Stimulated activated CD8-positive, alpha-beta memory T cell treated with anti-CD3 and anti-CD28 coated beads, Interleukin-12 subunit alpha, Interleukin-12 subunit beta, amount 100 ng/mL, for 24 hours (primary cell): Measurements from ENCODE around the gene SEPTIN5.

Source experiments
- DNase-seq: peaks from one replicate; pipeline ENCODE4 v3.0.0-alpha.2; 2020; ENCODE audit errors: extremely low read depth

Gene SEPTIN5

DNA sequence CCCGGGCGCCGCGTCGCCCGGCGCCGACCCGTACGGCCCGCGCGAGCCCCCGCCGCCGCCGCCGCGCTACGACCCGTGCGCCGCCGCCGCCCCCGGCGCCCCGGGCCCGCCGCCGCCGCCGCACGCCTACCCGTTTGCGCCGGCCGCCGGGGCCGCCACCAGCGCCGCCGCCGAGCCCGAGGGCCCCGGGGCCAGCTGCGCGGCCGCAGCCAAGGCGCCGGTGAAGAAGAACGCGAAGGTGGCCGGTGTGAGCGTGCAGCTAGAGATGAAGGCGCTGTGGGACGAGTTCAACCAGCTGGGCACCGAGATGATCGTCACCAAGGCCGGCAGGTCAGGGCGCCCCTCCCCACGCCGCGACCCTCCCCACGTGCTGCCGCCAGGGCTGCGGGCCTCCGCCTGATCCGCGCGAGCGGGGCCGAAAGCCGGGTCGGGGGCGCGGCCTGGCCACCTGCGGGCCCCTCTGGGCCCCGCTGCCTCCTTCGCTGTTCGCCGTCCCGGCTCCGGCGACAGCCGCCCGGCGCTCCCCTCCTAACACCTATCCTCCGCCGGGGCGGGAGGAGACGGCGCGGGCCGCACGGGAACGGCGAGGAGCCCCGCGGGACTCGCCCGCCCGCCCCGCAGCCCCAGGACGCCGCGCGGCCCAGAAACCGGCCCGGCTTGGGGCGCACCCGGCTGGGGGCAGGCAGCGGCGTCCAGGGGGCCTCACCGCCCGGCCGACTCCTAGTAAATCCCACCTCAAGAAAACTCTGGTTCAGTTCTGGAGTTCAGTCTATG is 46.8 kb downstream of the SEPTIN5 start:
- DNase-seq = no peak

DNA sequence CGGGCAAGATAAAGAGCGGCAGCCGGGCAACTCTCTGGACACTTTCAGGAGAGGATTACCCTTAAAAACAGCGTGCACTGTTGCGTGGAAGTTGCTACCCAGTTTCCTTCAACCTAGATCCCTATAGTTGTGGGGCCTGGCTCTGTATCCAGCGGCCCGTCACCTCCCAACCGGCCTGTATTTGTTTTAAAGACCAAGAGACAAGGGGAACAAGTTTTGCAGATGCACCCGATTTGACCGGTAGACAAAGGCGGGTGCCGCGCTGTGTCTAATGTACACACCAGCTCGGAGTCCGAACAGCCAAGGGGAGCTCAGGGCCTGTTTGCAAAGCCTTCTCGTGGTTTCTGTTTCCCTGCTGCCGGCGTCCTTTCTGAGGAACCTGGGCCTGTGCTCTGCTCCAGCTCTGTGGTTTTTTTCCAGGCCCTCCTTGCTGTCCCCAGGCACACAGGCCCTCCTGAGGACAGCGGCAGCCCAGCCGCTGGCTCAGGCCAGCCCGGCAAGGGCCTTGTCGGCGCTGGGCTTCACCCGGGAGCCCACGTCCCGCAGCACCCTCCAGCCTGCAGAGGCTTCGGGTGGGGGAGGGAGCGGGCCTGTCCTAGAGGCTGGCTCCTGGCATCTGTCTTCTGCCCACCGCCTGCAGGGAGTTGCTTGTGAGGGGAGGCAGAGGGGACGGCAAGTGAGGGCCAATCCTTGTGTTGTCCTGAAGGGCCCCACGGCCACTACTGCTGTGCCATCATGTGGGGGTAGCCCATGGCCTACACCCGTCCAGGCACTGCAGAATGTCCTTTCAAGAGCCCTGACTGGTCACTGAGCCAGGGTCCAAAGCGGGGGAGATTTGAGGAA is 47.6 kb downstream of the SEPTIN5 start:
- no peak for DNase-seq

DNA sequence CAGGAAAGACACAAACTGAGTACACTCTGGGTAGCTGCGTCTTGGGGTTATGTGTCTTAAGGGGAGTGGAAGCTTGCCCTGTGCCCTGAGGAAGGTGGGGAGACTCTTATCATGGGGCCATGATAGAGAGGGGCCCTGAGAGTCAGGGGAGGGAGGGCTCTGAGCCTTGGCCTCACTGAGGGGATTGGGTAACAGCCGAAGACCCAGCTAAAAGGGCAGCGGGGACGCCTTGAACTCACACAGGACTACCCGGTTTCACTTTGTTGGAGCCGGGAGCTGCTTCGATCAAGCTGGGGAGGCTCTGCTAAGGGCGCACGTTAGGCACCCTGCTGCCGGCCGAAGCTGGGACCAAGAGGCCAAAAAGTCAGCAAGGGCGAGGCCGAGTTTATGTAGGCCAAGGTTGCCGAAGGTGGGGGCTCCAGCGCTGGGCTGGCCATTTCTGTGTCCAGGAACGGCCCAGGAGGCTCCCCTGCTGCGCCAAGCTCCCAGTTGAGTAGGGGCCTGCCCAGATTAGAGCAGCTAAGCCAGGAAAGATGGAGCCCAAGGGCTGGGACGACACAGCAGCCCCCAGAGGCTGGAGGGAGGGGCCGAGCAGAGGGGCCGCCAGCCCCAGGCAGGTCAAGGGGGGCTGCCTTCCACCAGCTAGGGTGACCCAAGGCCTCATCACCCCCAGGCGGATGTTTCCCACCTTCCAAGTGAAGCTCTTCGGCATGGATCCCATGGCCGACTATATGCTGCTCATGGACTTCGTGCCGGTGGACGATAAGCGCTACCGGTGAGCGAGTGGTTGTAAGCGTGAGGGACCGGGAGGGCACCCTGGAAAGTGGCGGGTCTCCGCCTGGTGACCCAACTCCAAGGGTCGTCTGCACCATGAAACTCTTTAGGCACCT is 48.5 kb downstream of the SEPTIN5 start:
- no peak for DNase-seq

DNA sequence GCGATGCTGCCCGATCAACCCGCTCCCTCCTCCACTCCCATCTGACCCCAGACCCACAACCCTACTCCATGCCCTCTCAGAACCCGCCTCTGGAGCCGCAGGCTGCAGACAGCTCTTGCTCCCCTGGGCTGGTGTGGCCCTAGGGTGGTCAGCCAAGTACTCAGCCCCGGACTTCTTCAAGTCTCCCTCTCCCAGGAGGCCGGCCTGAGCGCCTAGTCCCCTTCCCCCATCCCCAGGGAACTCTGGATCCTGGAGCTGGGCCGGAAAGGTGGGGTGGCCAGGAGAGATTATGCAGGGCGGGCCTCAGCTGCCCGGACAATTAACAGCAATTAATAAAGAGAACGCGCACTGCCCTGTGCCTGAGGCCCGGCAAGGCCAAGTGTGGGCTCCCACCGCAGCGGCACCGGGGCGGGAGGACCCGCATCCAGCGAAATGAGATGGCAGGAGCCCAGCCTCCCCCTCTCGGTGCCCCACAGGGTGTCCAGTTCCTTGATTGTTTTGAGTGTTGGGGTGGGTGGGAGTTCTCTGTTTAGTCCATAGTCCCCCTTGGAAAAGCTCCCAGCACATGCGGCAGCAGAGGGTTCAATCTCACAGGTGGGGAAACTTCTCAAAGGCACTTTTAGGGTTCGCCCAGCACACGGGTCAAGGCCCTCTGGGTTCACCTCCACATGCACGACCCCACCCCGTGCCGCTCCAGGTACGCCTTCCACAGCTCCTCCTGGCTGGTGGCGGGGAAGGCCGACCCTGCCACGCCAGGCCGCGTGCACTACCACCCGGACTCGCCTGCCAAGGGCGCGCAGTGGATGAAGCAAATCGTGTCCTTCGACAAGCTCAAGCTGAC is 49.4 kb downstream of the SEPTIN5 start:
- no peak for DNase-seq

DNA sequence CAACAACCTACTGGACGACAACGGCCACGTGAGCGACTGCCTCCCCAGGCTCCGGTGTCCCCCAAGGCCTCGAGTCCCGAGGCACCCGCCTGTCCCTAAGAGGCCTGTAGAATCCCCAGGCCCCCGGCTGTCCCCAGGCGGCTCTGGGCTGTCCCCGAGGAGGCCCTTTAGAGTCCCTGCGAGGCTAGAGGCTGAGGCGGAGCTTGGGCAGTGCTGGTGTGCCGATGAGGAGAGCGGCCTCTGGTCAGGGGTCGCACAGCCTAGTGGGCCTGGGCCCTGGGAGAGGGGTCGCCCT is 49.9 kb downstream of the SEPTIN5 start:
- no peak for DNase-seq

DNA sequence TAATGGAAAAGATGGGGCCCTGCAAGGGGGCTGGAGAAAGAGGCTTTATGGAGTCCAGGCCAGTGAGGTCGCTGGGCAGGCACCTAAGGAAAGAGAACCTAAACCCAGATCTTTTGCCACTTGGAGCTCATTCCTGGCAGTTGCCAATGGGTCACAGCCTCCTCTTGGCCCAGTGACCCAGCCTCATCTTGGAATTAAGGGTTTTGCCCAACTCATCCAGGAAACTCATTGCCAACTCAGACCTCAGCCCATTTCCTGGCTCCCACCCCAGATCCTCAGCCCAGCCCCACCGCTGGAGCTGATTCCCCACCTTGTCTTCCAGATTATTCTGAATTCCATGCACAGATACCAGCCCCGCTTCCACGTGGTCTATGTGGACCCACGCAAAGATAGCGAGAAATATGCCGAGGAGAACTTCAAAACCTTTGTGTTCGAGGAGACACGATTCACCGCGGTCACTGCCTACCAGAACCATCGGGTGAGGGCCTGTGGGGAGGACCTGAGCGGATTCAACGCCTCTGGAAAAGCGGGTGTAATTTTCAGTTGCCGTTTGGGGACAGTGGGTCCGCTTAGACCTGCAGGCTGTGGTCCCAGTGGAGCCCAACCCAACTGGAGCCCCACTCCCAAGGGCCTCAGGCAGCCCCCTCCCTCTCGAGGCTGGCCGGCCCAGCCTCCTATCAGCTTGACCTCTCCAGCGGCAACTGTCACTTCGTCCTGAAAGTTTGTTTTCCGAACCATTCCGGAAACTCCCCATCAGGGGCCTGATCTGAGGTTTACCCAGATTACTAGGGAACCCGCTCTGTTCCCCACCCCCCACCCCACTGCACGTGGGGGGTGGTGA is 50.6 kb downstream of the SEPTIN5 start:
- DNase-seq = no peak

DNA sequence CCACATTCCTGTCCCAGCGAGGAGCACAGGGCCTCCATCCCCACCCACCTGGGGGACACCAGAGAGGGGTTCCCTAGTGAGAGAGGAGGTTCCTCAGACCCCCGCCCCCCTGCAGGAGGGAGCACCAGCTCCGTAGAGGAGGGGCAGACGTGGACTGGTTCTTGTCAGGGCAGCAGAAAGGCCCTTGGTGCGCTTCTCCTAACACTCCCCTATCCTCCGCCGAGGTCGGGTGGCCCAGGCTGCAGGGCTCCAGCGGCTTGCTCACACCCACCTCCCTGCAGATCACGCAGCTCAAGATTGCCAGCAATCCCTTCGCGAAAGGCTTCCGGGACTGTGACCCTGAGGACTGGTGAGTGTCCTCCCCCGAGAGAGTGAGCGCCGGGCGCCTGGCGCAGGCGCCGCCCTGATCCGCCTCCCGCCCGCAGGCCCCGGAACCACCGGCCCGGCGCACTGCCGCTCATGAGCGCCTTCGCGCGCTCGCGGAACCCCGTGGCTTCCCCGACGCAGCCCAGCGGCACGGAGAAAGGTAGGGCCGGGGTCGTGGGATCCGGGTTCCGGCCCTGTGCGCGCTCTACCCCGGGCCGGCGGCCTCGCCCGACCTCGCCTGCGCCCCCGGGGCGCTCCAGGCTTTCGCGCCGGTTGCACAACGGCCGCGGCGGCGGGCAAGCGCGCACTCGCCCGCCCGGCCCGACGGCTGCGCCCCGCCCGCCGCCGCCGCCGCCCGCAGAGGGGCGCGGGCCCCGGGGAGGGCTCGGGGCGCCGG is 51.4 kb downstream of the SEPTIN5 start:
- no peak for DNase-seq

DNA sequence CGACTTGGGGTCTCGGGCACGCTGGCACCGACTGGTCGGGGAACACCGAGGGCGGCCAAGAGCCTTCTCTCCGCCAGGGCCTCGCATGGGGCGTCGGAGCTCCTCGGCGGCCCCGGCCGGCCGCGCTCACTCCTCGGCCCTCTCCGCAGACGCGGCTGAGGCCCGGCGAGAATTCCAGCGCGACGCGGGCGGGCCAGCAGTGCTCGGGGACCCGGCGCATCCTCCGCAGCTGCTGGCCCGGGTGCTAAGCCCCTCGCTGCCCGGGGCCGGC is 51.9 kb downstream of the SEPTIN5 start:
- no peak for DNase-seq

DNA sequence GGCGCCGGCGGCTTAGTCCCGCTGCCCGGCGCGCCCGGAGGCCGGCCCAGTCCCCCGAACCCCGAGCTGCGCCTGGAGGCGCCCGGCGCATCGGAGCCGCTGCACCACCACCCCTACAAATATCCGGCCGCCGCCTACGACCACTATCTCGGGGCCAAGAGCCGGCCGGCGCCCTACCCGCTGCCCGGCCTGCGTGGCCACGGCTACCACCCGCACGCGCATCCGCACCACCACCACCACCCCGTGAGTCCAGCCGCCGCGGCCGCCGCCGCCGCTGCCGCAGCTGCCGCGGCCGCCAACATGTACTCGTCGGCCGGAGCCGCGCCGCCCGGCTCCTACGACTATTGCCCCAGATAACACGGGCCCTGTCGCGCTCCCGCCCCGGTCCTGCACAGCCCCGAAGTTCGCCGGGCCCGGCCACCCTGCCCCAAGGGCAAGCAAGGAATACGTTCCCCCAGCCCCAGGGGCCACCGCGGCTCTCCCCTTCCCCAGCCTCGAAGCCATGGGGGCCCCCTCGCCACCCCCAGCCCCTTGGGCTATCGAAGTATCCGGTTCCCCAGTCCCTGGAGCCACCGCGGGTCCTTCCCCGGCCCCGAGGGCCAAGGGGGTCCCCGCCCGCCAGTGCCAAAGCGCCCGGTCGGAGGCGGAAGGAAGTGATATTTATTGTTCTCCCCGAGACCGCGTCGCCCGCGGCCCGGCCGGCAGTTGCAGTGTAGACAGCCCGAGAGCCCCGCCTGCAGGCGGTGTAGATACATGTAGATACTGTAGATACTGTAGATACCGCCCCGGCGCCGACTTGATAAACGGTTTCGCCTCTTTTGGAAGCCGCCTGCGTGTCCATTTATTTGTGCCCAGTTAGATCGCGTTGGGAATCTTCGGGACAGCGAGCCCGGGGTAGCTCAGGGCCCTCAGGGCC is 52.5 kb downstream of the SEPTIN5 start:
- DNase-seq = no peak

DNA sequence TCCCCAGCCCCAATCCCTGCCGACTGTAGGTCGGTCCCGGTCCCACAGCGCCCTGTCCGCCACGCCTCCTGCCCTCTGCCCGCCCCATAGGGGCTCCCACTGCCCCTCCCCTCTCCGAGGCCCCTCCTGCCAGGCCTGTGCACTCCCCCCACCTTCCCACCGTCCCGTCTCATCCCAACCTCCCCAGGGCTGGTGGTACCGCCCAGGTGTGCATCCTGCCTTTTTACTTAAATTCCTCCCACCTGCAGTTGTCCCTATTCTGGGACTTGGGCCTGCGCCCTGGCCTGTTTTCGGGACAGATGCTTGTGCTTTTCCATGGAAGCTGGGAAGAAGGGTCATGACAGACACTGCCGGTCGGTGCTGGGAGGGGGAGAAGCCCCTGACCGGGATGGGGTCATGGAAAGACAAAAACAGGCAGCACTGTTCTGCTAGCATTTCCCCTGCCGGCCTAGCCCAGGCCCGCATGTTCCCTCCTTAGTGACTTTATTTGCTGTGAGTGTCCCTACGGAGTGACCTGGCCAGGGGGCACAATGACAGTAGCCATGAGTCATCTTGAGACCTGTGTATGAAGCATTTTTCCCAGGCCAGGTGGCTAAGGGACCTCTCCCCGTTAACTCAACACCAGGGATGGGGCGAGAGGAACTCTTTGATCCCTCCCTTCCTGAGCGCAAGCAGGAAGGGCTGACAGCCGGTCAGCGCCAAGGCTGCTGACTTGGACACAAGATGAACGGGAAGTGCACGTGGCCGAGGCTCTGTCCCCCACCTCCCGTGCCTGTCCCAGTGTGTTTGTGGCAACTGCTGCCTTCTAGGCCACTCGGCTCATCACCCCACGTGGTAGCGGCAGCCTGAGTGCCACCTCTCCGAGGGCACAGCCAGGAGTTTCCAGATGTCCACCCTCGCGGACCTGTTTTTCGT is 53.4 kb downstream of the SEPTIN5 start:
- DNase-seq = no peak

DNA sequence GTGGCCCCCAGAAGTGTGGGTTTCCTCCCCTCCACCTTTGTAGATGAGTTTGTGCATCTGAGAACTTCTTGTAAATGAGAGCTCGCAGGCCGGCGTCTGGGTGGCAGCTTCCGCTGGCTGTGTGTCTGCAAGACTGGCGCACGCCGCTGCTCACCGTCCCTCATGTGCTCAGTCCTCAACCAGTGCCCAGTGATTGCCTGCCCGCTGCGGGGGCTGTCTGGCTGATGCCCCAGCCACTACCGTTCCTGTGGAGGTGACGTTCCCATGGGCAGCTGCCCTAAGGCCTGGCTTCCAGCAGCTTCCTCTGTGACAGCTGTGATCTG is 55.1 kb downstream of the SEPTIN5 start:
- DNase-seq = no peak

DNA sequence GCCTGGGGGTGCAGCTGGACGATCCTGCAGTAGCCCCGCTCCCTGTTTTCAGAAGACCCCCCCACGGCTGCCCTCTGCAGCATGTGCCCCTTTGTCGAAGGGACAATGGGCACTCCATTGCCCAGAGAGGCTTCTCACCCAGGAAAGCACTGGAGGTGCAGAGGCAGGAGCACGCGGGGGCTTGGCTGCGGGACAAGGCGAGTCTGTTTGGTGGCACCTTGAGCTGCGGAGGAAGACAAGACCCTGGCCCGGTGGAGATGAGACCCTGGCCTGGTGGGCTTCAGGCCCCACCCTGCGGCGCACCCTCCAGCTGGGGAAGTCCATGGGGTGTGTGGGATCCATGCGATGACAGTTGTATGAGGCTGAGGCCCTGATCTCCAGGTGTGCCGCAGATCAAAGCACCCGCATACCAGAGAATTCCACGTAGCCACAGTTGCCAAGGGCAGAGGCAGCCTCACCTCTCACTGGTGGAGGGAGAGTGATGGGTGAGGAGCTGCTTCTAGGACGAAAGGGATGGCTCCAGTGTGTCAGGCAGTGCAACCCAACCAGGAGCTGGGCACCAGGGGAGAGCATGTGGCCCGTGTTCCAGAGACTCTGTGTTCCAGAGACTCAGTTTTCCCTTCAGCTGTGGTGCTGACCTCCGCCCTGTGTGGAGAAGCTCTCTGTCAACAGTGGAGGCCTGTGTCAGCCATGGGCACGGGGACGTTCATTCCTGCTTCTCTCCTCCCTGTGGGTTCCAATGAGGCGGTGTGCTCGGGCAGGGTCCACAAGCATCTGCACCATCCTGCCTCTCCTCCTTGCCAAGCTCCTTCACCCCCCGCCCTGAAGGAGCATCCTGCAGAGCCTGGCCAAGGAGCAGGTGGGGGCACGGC is 56.3 kb downstream of the SEPTIN5 start:
- DNase-seq = no peak

DNA sequence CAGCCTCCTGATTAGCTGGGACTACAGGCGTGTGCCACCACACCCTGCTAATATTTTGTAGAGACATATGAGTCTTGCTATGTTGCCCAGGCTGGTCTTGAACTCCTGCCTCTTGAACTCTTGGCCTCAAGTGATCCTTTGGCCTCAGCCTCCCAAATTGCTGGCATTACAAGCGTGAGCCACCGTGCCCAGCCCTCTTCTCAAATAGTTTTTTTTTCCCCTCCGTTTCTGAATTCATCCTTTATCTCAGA is 58.0 kb downstream of the SEPTIN5 start:
- DNase-seq = no peak
